IPS DF 4.7 (cell line): ENCODE results near the gene NRXN2.
"Not testable (repeated sequence)": the region's sequence is repeated elsewhere in the genome, so short reads cannot be mapped to it uniquely, and the experiment has no call there.

Experiments
- DNase-seq: peaks from one replicate; pipeline ENCODE4 v3.0.0-alpha.2; 2013; ENCODE audit warnings: low spot score; ENCODE audit errors: extremely low read depth

Gene NRXN2

GRCh38 chr11:64608046-64608445 is 115.0 kb downstream of the NRXN2 start:
- DNase-seq: no peak

GRCh38 chr11:64607381-64607985 is 115.5 kb downstream of the NRXN2 start:
- no peak for DNase-seq

- no peak for DNase-seq
Measured at GRCh38 chr11:64606796-64607380, 116.1 kb downstream of the NRXN2 start.

GRCh38 chr11:64605656-64606585 is 117.1 kb downstream of the NRXN2 start:
- no peak for DNase-seq

GRCh38 chr11:64605244-64605560 is 117.8 kb downstream of the NRXN2 start:
- DNase-seq: no peak

- DNase-seq: no peak
Measured at GRCh38 chr11:64604458-64605243, 118.3 kb downstream of the NRXN2 start.

GRCh38 chr11:64603411-64604110 is 119.4 kb downstream of the NRXN2 start:
- no peak for DNase-seq

- DNase-seq: no peak
Measured at GRCh38 chr11:64602466-64603070, 120.4 kb downstream of the NRXN2 start.

- DNase-seq: no peak
Measured at GRCh38 chr11:64601605-64602465, 121.2 kb downstream of the NRXN2 start.

- DNase-seq: no peak
Measured at GRCh38 chr11:64600281-64600992, 122.6 kb downstream of the NRXN2 start.

GRCh38 chr11:64599698-64600211 is 123.2 kb downstream of the NRXN2 start:
- DNase-seq: no peak

- no peak for DNase-seq
Measured at GRCh38 chr11:64598797-64599697, 124.0 kb downstream of the NRXN2 start.

GRCh38 chr11:64598106-64598796 is 124.7 kb downstream of the NRXN2 start:
- DNase-seq: no peak

GRCh38 chr11:64597671-64598101 is 125.3 kb downstream of the NRXN2 start:
- no peak for DNase-seq

- not testable (repeated sequence) for DNase-seq
Measured at GRCh38 chr11:64595922-64596321, 127.1 kb downstream of the NRXN2 start.

- DNase-seq: no peak
Measured at GRCh38 chr11:64594159-64594939, 128.6 kb downstream of the NRXN2 start.
